Cardiac septum (tissue), 1 donor: ENCODE results near the gene ZDHHC8. TPM values are rescaled to one million over a fixed set of nuclear protein-coding genes. Genes with fewer than 3 reads are reported as not detected.

Experiments used
- DNase-seq: peaks from one replicate; pipeline ENCODE4 v3.0.0-alpha.2; 2020; ENCODE audit warnings: low spot score
- intact Hi-C: fragments of 100-400 bp; cut with DNase I; formaldehyde crosslinking; loops from one replicate; pipeline ENCODE4 v1.14.0; 2022
- microRNA-seq: library from miRNA; unstranded; fragments of <30 nt; microRNA quantifications from one replicate; pipeline ENCODE4 v1.2.0, GENCODE V29; 2020
- total RNA-seq: library from RNA; stranded (reverse); fragmentation: NEBNext Ultra II Directional; extraction: Animal tissue kit (Norgen Biotek cat#: 25700); gene quantifications from one replicate; pipeline ENCODE4 v1.2.1, GENCODE V29; 2021
- donor health status: DM: no; HTN: no; CAD: no.

Gene ZDHHC8
- total RNA-seq, 1 donor from 2014 or later, result 43.4 TPM

DNA sequence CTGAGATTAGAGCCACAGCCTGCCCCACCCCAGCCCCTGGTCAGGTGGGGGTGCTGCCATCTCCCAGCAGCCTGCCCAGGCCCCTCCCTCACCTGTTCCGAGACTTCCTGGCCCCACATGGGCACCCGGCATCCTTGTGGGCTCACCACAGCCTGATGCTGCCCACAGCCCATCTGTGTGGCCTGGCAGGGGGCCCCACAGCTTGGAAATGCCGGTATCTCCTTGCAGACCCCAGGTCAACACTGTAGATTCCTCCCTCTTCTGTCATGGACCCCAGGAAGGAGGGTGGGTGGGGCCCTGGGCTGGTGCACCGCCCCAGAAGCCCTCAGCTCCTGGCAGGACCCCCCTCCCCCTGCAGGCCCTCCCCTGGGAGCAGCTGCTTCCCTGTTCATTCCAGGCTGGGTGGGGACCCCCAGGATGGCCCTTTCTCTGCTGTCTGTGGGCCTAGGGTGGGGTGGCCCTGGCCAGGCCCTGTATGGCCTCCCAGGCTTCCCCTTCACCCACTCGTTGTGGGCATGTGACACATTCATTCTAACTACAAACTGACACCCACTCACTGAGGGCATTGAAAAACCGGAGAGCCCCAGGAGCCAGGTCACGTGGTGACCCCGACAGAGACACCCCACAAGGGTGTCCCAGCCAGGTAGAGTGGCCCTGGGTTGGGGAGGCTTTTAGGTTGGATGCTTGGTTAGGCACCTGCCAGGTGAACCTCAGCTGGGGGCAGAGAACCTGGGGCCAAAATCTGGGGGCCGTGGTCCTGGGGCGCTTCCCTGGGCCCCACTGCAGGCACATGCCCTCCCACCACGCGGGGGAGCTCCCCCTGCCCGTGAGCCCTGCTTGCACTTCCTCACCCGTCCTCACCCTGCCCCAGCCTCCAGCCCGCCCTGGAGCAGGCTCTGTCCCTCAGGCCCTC, 63.3 kb downstream of the ZDHHC8 start:
- DNase-seq, result no peak
- intact Hi-C loops, result no loop called here

GRCh38 chr22:20196094-20196842, 64.7 kb downstream of the ZDHHC8 start:
- intact Hi-C loops, result no loop called here
- DNase-seq, result no peak

Small RNA genes lying within 50 kb of the gene (microRNA-seq; reads per million reads assigned to microRNA genes)
- gene MIR6816, result not detected

Other genes starting within 250 kb of the ZDHHC8 start
- 97.1 TPM for gene COMT, start 190.0 kb upstream of the ZDHHC8 start, total RNA-seq
- 33.3 TPM for gene TXNRD2, start 190.0 kb upstream of the ZDHHC8 start, total RNA-seq
- 46.8 TPM for gene ARVCF, start 115.0 kb upstream of the ZDHHC8 start, total RNA-seq
- gene TANGO2, start 110.7 kb upstream of the ZDHHC8 start, total RNA-seq, result 84.5 TPM
- 19.1 TPM for gene DGCR8, start 51.6 kb upstream of the ZDHHC8 start, total RNA-seq
- 45.9 TPM for gene RANBP1, start 15.7 kb upstream of the ZDHHC8 start, total RNA-seq
- 24.0 TPM for gene TRMT2A, start 14.6 kb upstream of the ZDHHC8 start, total RNA-seq
- gene CCDC188, start 19.3 kb downstream of the ZDHHC8 start, total RNA-seq, result 0.67 TPM
- 1.0 TPM for gene RTN4R, start 136.5 kb downstream of the ZDHHC8 start, total RNA-seq
- gene DGCR6L, start 188.3 kb downstream of the ZDHHC8 start, total RNA-seq, result 45.5 TPM